T-helper 9 cell (primary cell): ENCODE data around the gene RABEP2.
"Not testable (repeated sequence)": the region's sequence is repeated elsewhere in the genome, so short reads cannot be mapped to it uniquely, and the experiment has no call there.

ENCODE experiments used
- DNase-seq: peaks from one replicate; pipeline ENCODE4 v3.0.0-alpha.2; 2020

Gene RABEP2

GRCh38 chr16:28901862-28902261 is 23.2 kb downstream of the RABEP2 start:
- DNase-seq, result no peak

GRCh38 chr16:28900601-28901000 is 24.4 kb downstream of the RABEP2 start:
- DNase-seq, result no peak

- DNase-seq, result no peak
Measured at GRCh38 chr16:28899882-28900590, 25.0 kb downstream of the RABEP2 start.

GRCh38 chr16:28898942-28899341 is 26.1 kb downstream of the RABEP2 start:
- DNase-seq, result no peak

- no peak for DNase-seq
Measured at GRCh38 chr16:28898266-28898665, 26.8 kb downstream of the RABEP2 start.

- no peak for DNase-seq
Measured at GRCh38 chr16:28897826-28898225, 27.2 kb downstream of the RABEP2 start.

- DNase-seq, result no peak
Measured at GRCh38 chr16:28895609-28896008, 29.4 kb downstream of the RABEP2 start.

GRCh38 chr16:28893291-28893690 is 31.7 kb downstream of the RABEP2 start:
- no peak for DNase-seq

- no peak for DNase-seq
Measured at GRCh38 chr16:28891964-28892890, 32.8 kb downstream of the RABEP2 start.

- DNase-seq, result not testable (repeated sequence)
Measured at GRCh38 chr16:28890355-28890754, 34.7 kb downstream of the RABEP2 start.

- DNase-seq, result no peak
Measured at GRCh38 chr16:28886945-28887344, 38.1 kb downstream of the RABEP2 start.

- DNase-seq, result no peak
Measured at GRCh38 chr16:28884045-28884444, 41.0 kb downstream of the RABEP2 start.

- no peak for DNase-seq
Measured at GRCh38 chr16:28883221-28883996, 41.6 kb downstream of the RABEP2 start.

GRCh38 chr16:28882551-28883160 is 42.4 kb downstream of the RABEP2 start:
- no peak for DNase-seq

GRCh38 chr16:28881565-28881964 is 43.5 kb downstream of the RABEP2 start:
- DNase-seq, result not testable (repeated sequence)

GRCh38 chr16:28880955-28881354 is 44.1 kb downstream of the RABEP2 start:
- DNase-seq, result no peak

- DNase-seq, result no peak
Measured at GRCh38 chr16:28880589-28880915, 44.5 kb downstream of the RABEP2 start.

GRCh38 chr16:28879841-28880588 is 45.0 kb downstream of the RABEP2 start:
- peak; percentile 88 for DNase-seq

GRCh38 chr16:28879261-28879840 is 45.7 kb downstream of the RABEP2 start:
- DNase-seq, result no peak

- DNase-seq, result no peak
Measured at GRCh38 chr16:28878083-28878926, 46.7 kb downstream of the RABEP2 start, which contains the start of gene ATP2A1. Gene ATP2A1 (plus strand): TSS chr16:28878488. CDS start chr16:28878672, 184 bp downstream.

GRCh38 chr16:28877655-28878000 is 47.4 kb downstream of the RABEP2 start:
- no peak for DNase-seq
